HEK293 (cell line): ENCODE results near the gene BRDT.

Source experiments
- CTCF ChIA-PET: fragments of 350-600 bp; formaldehyde crosslinking; extraction: SDS; loops from one replicate; lab custom pipeline; 2021; ENCODE audit warnings: antibody characterized with exemption; lab: Yijun Ruan, JAX
- POLR2A ChIA-PET: fragments of 300-600 bp; formaldehyde crosslinking; extraction: SDS; loops from one replicate; lab custom pipeline; 2020; ENCODE audit warnings: antibody characterized with exemption, inconsistent platforms; lab: Yijun Ruan, JAX
- H3K27ac ChIP-seq: fragments of 200-500 bp; sonication (Bioruptor generic); 2 replicates; pipeline ENCODE4 v1.5.1; 2014; ENCODE audit warnings: low read depth, low read length, control low read depth, inconsistent platforms; ENCODE audit errors: extremely low read depth
- H3K36me3 ChIP-seq, 2 experiments: fragments of 200-500 bp in 1 of 2; sonication (Bioruptor generic) in 1 of 2; 1 replicate in 1 of 2; 2 replicates in 1 of 2; pipeline ENCODE4 v1.5.1; 2014 to 2017; ENCODE audit warnings: inconsistent platforms in 2 of 2, low read length in 2 of 2; ENCODE audit not compliant: control insufficient read depth in 2 of 2, insufficient read depth in 1 of 2
- H3K4me1 ChIP-seq: fragments of 200-500 bp; sonication (Bioruptor generic); 2 replicates; pipeline ENCODE4 v1.5.1; 2014; ENCODE audit warnings: mild to moderate bottlenecking, low read length, inconsistent platforms; ENCODE audit not compliant: control insufficient read depth, insufficient read depth
- H3K4me3 ChIP-seq: 2 replicates; pipeline ENCODE4 v1.5.1; 2011; ENCODE audit warnings: low read depth, mild to moderate bottlenecking, control low read depth, low read length, moderate library complexity
- H3K9me3 ChIP-seq: fragments of 200-500 bp; sonication (Bioruptor generic); 2 replicates; pipeline ENCODE4 v1.5.1; 2014; ENCODE audit warnings: low read depth, low read length, inconsistent platforms; ENCODE audit not compliant: control insufficient read depth, insufficient read depth
- KLF7 ChIP-seq: fragments of 450-650 bp; formaldehyde crosslinking; IDR thresholded peaks from 2 replicates; pipeline ENCODE4 v1.5.1; 2016; ENCODE audit warnings: missing biosample characterization, missing genetic modification characterization, borderline replicate concordance
- PRDM2 ChIP-seq: fragments of 450-650 bp; formaldehyde crosslinking; IDR thresholded peaks from 2 replicates; pipeline ENCODE4 v1.5.1; 2016; ENCODE audit warnings: missing biosample characterization, missing genetic modification characterization, borderline replicate concordance
- ZBTB8A ChIP-seq: fragments of 450-650 bp; formaldehyde crosslinking; IDR thresholded peaks from 2 replicates; pipeline ENCODE4 v1.5.1; 2016; ENCODE audit warnings: missing biosample characterization, missing genetic modification characterization
- ZNF596 ChIP-seq: fragments of 450-650 bp; IDR thresholded peaks from 2 replicates; pipeline ENCODE4 v1.5.0; 2018; ENCODE audit warnings: missing biosample characterization, mild to moderate bottlenecking, missing genetic modification characterization, moderate library complexity
- ZNF747 ChIP-seq: fragments of 450-650 bp; formaldehyde crosslinking; IDR thresholded peaks from 2 replicates; pipeline ENCODE4 v1.5.1; 2016; ENCODE audit warnings: missing biosample characterization, missing genetic modification characterization
- TF ChIP-seq, protein P1 (sequence below): fragments of 450-650 bp; IDR thresholded peaks from 2 replicates; pipeline ENCODE4 v1.5.1; 2018; ENCODE audit warnings: missing biosample characterization, missing genetic modification characterization
- TF ChIP-seq, protein P2 (sequence below): fragments of 450-650 bp; formaldehyde crosslinking; IDR thresholded peaks from 2 replicates; pipeline ENCODE4 v1.5.1; 2016; ENCODE audit warnings: missing biosample characterization, missing genetic modification characterization
- TF ChIP-seq, protein P3 (sequence below): fragments of 450-650 bp; formaldehyde crosslinking; conservative IDR thresholded peaks from 2 replicates; pipeline ENCODE4 v1.5.1; 2016; ENCODE audit warnings: low read depth, missing biosample characterization, missing genetic modification characterization
- TF ChIP-seq, protein P4 (sequence below): fragments of 450-650 bp; formaldehyde crosslinking; IDR thresholded peaks from 2 replicates; pipeline ENCODE4 v1.5.1; 2017; ENCODE audit warnings: missing biosample characterization, mild to moderate bottlenecking, missing genetic modification characterization, moderate library complexity

The BRDT gene

GRCh38 chr1:91937613-91938012, 11.6 kb upstream of the BRDT start:
- no peaks in the 10 kb centered on the region for H3K4me1 ChIP-seq
- TF ChIP-seq ZBTB8A (tag by site-specific recombination) (no peak), KLF7 (tag by site-specific recombination) (no peak), PRDM2 (tag by site-specific recombination) (no peak), ZNF596 (tag by site-specific recombination) (no peak), ZNF747 (tag by site-specific recombination) (no peak)
- TF ChIP-seq, protein P1, sequence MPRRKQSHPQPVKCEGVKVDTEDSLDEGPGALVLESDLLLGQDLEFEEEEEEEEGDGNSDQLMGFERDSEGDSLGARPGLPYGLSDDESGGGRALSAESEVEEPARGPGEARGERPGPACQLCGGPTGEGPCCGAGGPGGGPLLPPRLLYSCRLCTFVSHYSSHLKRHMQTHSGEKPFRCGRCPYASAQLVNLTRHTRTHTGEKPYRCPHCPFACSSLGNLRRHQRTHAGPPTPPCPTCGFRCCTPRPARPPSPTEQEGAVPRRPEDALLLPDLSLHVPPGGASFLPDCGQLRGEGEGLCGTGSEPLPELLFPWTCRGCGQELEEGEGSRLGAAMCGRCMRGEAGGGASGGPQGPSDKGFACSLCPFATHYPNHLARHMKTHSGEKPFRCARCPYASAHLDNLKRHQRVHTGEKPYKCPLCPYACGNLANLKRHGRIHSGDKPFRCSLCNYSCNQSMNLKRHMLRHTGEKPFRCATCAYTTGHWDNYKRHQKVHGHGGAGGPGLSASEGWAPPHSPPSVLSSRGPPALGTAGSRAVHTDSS (tag by site-specific recombination), result no peak
- TF ChIP-seq, protein P2, sequence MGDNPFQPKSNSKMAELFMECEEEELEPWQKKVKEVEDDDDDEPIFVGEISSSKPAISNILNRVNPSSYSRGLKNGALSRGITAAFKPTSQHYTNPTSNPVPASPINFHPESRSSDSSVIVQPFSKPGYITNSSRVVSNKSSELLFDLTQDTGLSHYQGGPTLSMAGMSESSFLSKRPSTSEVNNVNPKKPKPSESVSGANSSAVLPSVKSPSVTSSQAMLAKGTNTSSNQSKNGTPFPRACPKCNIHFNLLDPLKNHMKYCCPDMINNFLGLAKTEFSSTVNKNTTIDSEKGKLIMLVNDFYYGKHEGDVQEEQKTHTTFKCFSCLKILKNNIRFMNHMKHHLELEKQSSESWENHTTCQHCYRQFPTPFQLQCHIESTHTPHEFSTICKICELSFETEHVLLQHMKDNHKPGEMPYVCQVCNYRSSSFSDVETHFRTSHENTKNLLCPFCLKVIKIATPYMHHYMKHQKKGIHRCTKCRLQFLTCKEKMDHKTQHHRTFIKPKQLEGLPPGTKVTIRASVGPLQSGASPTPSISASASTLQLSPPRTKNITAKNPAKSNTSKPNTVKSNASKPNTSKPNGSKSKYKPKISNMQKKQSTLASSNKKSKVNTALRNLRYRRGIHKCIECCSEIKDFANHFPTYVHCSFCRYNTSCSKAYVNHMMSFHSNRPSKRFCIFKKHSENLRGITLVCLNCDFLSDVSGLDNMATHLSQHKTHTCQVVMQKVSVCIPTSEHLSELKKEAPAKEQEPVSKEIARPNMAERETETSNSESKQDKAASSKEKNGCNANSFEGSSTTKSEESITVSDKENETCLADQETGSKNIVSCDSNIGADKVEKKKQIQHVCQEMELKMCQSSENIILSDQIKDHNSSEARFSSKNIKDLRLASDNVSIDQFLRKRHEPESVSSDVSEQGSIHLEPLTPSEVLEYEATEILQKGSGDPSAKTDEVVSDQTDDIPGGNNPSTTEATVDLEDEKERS, result no peak
- TF ChIP-seq, protein P3, sequence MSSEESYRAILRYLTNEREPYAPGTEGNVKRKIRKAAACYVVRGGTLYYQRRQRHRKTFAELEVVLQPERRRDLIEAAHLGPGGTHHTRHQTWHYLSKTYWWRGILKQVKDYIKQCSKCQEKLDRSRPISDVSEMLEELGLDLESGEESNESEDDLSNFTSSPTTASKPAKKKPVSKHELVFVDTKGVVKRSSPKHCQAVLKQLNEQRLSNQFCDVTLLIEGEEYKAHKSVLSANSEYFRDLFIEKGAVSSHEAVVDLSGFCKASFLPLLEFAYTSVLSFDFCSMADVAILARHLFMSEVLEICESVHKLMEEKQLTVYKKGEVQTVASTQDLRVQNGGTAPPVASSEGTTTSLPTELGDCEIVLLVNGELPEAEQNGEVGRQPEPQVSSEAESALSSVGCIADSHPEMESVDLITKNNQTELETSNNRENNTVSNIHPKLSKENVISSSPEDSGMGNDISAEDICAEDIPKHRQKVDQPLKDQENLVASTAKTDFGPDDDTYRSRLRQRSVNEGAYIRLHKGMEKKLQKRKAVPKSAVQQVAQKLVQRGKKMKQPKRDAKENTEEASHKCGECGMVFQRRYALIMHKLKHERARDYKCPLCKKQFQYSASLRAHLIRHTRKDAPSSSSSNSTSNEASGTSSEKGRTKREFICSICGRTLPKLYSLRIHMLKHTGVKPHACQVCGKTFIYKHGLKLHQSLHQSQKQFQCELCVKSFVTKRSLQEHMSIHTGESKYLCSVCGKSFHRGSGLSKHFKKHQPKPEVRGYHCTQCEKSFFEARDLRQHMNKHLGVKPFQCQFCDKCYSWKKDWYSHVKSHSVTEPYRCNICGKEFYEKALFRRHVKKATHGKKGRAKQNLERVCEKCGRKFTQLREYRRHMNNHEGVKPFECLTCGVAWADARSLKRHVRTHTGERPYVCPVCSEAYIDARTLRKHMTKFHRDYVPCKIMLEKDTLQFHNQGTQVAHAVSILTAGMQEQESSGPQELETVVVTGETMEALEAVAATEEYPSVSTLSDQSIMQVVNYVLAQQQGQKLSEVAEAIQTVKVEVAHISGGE (tag by site-specific recombination), result no peak
- TF ChIP-seq, protein P4, sequence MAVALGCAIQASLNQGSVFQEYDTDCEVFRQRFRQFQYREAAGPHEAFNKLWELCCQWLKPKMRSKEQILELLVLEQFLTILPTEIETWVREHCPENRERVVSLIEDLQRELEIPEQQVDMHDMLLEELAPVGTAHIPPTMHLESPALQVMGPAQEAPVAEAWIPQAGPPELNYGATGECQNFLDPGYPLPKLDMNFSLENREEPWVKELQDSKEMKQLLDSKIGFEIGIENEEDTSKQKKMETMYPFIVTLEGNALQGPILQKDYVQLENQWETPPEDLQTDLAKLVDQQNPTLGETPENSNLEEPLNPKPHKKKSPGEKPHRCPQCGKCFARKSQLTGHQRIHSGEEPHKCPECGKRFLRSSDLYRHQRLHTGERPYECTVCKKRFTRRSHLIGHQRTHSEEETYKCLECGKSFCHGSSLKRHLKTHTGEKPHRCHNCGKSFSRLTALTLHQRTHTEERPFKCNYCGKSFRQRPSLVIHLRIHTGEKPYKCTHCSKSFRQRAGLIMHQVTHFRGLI (tag by site-specific recombination), result no peak
- no peak overlapping the region for H3K27ac ChIP-seq
- no peaks in the 10 kb centered on the region for H3K36me3 ChIP-seq
- H3K4me3 ChIP-seq, result no peak overlapping the region
- no peaks in the 10 kb centered on the region for H3K9me3 ChIP-seq
- POLR2A ChIA-PET, result interaction anchor here (0.7 kb wide), 1 partner anchor 1497 kb away, joined by 4 read pairs; no protein-coding TSS in a partner anchor
- CTCF ChIA-PET, result no interaction called here
